Thyroid gland (tissue), 4 donors: Measurements from ENCODE around the gene TAAR5. TPM values are rescaled to one million over a fixed set of nuclear protein-coding genes. Genes with fewer than 3 reads are reported as not detected.

Experiments
- DNase-seq, 2 donors: peaks; one replicate each; pipeline ENCODE4 v3.0.0-alpha.2; 2019
- H3K27ac ChIP-seq, 3 donors: fragments of 200-600 bp; sonication (generic); 1 replicate in 2 of 3; 2 replicates in 1 of 3; pipeline ENCODE4 v1.5.1; 2016 to 2019; ENCODE audit warnings: mild to moderate bottlenecking in 1 of 3, moderate library complexity in 1 of 3
- H3K27me3 ChIP-seq: fragments of 200-600 bp; sonication (generic); one replicate; pipeline ENCODE4 v1.5.1; 2019
- H3K36me3 ChIP-seq, 2 donors: fragments of 200-600 bp; sonication (generic); one replicate each; pipeline ENCODE4 v1.5.1; 2016 to 2019
- H3K4me1 ChIP-seq, 2 donors: fragments of 200-600 bp; sonication (generic); one replicate each; pipeline ENCODE4 v1.5.1; 2017 to 2019
- H3K4me3 ChIP-seq, 3 donors: fragments of 200-600 bp; sonication (generic); replicated peaks in 1 of 3; 1 replicate in 2 of 3; 2 replicates in 1 of 3; pipeline ENCODE4 v1.5.1; 2016; ENCODE audit warnings: mild to moderate bottlenecking in 1 of 3
- H3K9me3 ChIP-seq: fragments of 200-600 bp; sonication (generic); one replicate; pipeline ENCODE4 v1.5.1; 2017
- POLR2A ChIP-seq, 2 donors: fragments of 450-650 bp; IDR thresholded peaks; one replicate each; pipeline ENCODE4 v1.6.1; 2017; ENCODE audit warnings: antibody characterized with exemption in 2 of 2, mild to moderate bottlenecking in 2 of 2, moderate library complexity in 1 of 2
- WGBS, 2 donors: methylation state at CpG; one replicate each; pipeline ENCODE4 v1.1.5; 2017; 5-methylcytosine and 5-hydroxymethylcytosine counted together
- intact Hi-C: fragments of 100-400 bp; cut with DNase I; formaldehyde crosslinking; loops from one replicate; pipeline ENCODE4 v1.15.1; 2023
- total RNA-seq, 4 donors: library from RNA; depleted of rRNA; stranded (reverse); fragments of >200 nt; gene quantifications; one replicate each; pipeline ENCODE4 v1.2.3, GENCODE V29; 2016
- TF ChIP-seq, protein P1 (sequence below), 6 experiments: fragments of 200-600 bp in 3 of 6; fragments of 450-650 bp in 3 of 6; sonication (generic) in 3 of 6; IDR thresholded peaks; one replicate each; pipeline ENCODE4 v1.5.1; 2016 to 2019; ENCODE audit warnings: antibody characterized with exemption in 6 of 6, mild to moderate bottlenecking in 2 of 6, inconsistent platforms in 1 of 6, moderate library complexity in 1 of 6

The TAAR5 gene
- total RNA-seq, 4 donors from 2014 or later = not detected

DNA sequence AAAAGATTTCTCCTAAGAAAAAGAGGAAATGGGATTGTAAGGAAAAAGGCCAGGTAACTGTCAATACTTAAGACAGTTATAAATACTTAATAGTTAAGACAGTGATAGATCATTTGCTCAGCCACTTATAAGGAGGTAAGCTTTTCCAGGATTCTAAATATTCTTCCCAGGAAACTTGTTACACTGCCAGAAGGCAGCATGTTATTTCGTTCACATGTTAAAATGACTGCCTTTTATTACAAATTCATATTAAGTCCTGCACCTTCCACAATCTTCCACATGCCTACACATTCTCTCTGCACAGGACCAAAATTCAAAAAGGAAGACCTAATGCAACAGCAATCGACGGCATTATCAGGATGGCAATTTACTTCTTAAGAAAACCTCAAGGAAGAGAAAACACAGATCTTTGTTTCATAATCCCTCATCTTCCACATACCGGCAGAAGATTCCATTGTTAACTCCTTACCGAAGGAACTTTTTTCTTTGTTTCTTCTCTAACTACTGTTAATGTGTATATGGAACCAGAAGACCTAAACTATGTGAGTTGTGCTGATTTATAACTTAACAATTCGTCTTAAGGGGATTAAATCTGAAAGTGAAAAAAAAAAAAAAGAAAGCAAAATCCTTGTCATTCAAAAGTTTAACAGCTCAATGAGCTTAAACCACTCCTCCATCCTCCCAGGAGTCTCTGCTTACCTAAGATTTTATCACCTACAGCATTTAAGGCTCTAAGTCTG is 33.7 kb upstream of the TAAR5 start:
- H3K27me3 ChIP-seq = no peaks in the 10 kb centered on the region
- no peaks in the 10 kb centered on the region for H3K9me3 ChIP-seq
- no peak overlapping the region for H3K27ac ChIP-seq
- no peak for DNase-seq
- intact Hi-C loops = no loop called here
- 30 to 44% methylated on average over 6 of the region's 6 CpGs for WGBS, 2 donors
- no peaks in the 10 kb centered on the region for H3K4me1 ChIP-seq
- no peak for TF ChIP-seq POLR2A (IDR thresholded peaks at IDR 0.05)
- TF ChIP-seq, protein P1, sequence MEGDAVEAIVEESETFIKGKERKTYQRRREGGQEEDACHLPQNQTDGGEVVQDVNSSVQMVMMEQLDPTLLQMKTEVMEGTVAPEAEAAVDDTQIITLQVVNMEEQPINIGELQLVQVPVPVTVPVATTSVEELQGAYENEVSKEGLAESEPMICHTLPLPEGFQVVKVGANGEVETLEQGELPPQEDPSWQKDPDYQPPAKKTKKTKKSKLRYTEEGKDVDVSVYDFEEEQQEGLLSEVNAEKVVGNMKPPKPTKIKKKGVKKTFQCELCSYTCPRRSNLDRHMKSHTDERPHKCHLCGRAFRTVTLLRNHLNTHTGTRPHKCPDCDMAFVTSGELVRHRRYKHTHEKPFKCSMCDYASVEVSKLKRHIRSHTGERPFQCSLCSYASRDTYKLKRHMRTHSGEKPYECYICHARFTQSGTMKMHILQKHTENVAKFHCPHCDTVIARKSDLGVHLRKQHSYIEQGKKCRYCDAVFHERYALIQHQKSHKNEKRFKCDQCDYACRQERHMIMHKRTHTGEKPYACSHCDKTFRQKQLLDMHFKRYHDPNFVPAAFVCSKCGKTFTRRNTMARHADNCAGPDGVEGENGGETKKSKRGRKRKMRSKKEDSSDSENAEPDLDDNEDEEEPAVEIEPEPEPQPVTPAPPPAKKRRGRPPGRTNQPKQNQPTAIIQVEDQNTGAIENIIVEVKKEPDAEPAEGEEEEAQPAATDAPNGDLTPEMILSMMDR (IDR thresholded peaks at IDR 0.05) = no peak
- H3K4me3 ChIP-seq = no peak overlapping the region
- H3K36me3 ChIP-seq = no peaks in the 10 kb centered on the region

DNA sequence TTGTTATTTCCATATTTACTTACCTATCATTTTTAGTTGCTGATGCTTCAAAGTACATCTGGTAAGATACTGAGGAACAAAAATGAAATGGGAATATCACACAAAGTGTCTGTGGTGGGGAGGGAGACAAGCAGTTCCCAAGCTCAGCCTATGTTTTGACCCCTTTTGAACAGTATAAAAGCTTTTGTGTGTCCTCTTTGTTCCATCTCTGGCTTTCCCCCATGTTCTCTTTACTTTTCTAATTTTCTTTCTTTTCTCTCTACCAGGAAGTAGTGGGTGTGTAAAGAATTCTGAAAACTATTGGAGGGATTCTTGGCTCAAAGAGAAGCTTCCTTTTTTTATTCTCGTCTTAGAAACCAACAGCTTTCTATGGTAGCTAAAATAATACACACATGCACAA is 27.1 kb upstream of the TAAR5 start:
- intact Hi-C loops = no loop called here

DNA sequence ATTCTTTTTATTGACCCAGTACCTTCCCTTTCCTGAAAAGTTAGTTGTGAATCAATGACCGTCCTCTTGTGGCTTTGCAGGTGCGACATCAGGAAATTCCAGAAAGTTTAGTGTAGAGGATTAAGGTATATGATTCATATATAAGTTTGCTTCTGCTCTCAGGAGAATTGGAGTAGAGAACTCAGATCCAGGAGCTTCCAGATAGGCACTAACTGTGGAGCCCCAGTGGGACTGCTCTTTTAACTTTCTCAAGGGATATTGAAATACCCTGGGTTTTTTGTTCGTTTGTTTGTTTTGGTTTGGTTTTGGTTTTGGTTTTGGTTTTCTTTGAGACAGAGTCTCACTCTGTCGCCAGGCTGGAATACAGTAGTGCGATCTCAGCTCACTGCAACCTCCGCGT is 25.0 kb upstream of the TAAR5 start:
- no peaks in the 10 kb centered on the region for H3K9me3 ChIP-seq
- H3K4me1 ChIP-seq = no peaks in the 10 kb centered on the region
- no peaks in the 10 kb centered on the region for H3K27me3 ChIP-seq
- TF ChIP-seq, protein P1 (IDR thresholded peaks at IDR 0.05) = no peak
- TF ChIP-seq POLR2A (IDR thresholded peaks at IDR 0.05) = no peak
- no peak for DNase-seq
- intact Hi-C loops = no loop called here
- no peak overlapping the region for H3K4me3 ChIP-seq
- no peaks in the 10 kb centered on the region for H3K36me3 ChIP-seq
- H3K27ac ChIP-seq = no peak overlapping the region
- WGBS, 2 donors = 77 to 83% methylated on average over 6 of the region's 7 CpGs

More for the DNA sequence above, 27.1 kb upstream of the TAAR5 start:
- H3K4me3 ChIP-seq = no peak overlapping the region
- TF ChIP-seq POLR2A (IDR thresholded peaks at IDR 0.05) = no peak
- TF ChIP-seq, protein P1 (IDR thresholded peaks at IDR 0.05) = no peak
- H3K27ac ChIP-seq = no peak overlapping the region
- H3K9me3 ChIP-seq = no peaks in the 10 kb centered on the region
- WGBS, 2 donors = 45 to 66% methylated on average over 1 of the region's 1 CpG
- H3K4me1 ChIP-seq = no peaks in the 10 kb centered on the region
- DNase-seq = no peak
- no peaks in the 10 kb centered on the region for H3K36me3 ChIP-seq
- no peaks in the 10 kb centered on the region for H3K27me3 ChIP-seq

DNA sequence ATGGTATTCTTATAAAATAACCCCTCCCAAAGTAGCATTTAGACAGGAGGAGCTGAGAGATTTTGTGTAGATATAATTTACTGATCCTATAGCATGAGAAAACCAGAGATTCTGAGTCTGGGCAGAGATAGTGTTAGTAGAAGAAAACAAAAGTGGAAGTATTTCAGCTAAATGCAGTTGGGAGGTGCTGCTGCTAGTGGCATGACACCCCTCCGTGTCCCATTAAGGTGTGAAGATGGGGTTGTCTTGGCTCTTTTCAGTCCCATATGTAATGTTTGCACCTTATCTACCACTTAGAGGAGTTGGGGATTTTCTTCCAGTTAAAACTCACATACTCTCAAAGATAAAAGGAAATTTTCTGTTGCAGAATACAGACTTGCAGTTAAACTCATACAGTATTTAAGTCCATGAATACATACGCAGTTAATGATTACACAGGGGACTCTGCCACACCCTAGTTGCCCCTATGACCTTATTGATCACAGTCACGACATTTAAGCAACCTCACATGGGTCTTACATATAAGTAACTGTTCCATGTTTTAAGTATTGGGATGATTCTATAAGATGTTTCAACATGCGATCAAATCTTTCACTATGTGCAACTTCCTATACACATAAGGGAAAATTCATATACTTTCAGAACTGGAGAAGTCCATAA is 23.0 kb upstream of the TAAR5 start:
- WGBS, 2 donors = 59 to 61% methylated on average over 4 of the region's 4 CpGs
- no peak for TF ChIP-seq POLR2A (IDR thresholded peaks at IDR 0.05)
- TF ChIP-seq, protein P1 (IDR thresholded peaks at IDR 0.05) = no peak
- intact Hi-C loops = no loop called here
- Histone ChIP-seq H3K9me3 (no peaks in the 10 kb centered on the region), H3K27me3 (no peaks in the 10 kb centered on the region), H3K4me1 (no peaks in the 10 kb centered on the region), H3K4me3 (no peak overlapping the region), H3K36me3 (no peaks in the 10 kb centered on the region), H3K27ac (no peak overlapping the region)
- no peak for DNase-seq

DNA sequence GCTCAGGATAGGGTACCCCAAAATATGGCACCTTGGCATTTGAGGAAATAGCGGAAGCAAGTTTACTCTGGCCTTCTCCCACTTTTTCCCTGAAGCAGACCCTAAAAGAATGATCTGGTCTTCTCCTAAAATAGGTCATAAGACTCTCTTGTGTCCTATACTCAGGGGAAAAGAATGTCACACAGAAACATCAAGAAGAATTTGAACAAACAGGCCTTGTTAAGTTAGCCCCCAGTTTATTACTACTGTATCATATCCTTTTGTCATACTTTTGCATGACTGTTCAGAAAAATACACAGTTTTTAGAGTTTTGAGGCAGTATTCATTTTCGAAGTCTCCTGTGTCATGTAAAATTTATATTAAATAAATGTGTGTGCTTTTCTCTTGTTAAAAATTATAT is 22.1 kb upstream of the TAAR5 start:
- intact Hi-C loops = no loop called here
- Histone ChIP-seq H3K9me3 (no peaks in the 10 kb centered on the region), H3K27me3 (no peaks in the 10 kb centered on the region), H3K4me3 (no peak overlapping the region), H3K27ac (no peak overlapping the region), H3K36me3 (no peaks in the 10 kb centered on the region), H3K4me1 (no peaks in the 10 kb centered on the region)
- no peak for TF ChIP-seq POLR2A (IDR thresholded peaks at IDR 0.05)
- TF ChIP-seq, protein P1 (IDR thresholded peaks at IDR 0.05) = no peak
- WGBS, 2 donors = 91 to 92% methylated on average over 2 of the region's 2 CpGs
- DNase-seq = no peak
